ENCODE results near the gene PROM2. TPM values are rescaled to one million over a fixed set of nuclear protein-coding genes. Genes with fewer than 3 reads are reported as not detected.

The PROM2 gene
- total RNA-seq, 1 donor from 2014 or later: 22.1 TPM

DNA sequence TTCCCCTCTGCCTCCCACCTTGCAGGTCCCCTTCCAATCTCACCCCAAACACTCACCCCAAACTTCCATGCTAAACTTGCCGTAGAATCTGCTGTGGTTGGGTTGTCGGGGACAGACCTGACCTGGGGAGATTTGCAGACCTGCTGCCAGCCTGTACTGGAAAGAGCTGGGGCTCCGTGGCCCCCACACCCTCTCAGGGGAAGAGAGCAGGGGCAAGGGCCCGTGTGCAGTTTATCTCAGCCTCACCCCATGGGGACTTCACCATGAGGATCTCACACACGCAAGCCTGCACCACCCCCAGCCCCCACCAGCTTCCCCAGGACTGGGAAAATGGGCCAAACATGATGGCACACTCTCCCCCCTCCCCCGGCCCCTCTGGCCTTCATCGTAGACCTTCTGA lies 53.6 kb downstream of the PROM2 start:
- TF ChIP-seq, protein P1, sequence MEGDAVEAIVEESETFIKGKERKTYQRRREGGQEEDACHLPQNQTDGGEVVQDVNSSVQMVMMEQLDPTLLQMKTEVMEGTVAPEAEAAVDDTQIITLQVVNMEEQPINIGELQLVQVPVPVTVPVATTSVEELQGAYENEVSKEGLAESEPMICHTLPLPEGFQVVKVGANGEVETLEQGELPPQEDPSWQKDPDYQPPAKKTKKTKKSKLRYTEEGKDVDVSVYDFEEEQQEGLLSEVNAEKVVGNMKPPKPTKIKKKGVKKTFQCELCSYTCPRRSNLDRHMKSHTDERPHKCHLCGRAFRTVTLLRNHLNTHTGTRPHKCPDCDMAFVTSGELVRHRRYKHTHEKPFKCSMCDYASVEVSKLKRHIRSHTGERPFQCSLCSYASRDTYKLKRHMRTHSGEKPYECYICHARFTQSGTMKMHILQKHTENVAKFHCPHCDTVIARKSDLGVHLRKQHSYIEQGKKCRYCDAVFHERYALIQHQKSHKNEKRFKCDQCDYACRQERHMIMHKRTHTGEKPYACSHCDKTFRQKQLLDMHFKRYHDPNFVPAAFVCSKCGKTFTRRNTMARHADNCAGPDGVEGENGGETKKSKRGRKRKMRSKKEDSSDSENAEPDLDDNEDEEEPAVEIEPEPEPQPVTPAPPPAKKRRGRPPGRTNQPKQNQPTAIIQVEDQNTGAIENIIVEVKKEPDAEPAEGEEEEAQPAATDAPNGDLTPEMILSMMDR (IDR thresholded peaks at IDR 0.05; ENCODE audit: unreplicated experiment): no peak
- H3K27ac Mint-ChIP-seq: no peak overlapping the region
- H3K4me1 Mint-ChIP-seq: peaks cover 12% of the 10 kb centered on the region
- no peaks in the 10 kb centered on the region for H3K36me3 Mint-ChIP-seq
- no peak overlapping the region for H3K4me3 Mint-ChIP-seq
- no peaks in the 10 kb centered on the region for H3K27me3 Mint-ChIP-seq (ENCODE audit: low read depth)
- DNase-seq (ENCODE audit: low spot score in 2 of 2, unreplicated experiment in 2 of 2): no peak
- no peaks in the 10 kb centered on the region for H3K9me3 Mint-ChIP-seq

DNA sequence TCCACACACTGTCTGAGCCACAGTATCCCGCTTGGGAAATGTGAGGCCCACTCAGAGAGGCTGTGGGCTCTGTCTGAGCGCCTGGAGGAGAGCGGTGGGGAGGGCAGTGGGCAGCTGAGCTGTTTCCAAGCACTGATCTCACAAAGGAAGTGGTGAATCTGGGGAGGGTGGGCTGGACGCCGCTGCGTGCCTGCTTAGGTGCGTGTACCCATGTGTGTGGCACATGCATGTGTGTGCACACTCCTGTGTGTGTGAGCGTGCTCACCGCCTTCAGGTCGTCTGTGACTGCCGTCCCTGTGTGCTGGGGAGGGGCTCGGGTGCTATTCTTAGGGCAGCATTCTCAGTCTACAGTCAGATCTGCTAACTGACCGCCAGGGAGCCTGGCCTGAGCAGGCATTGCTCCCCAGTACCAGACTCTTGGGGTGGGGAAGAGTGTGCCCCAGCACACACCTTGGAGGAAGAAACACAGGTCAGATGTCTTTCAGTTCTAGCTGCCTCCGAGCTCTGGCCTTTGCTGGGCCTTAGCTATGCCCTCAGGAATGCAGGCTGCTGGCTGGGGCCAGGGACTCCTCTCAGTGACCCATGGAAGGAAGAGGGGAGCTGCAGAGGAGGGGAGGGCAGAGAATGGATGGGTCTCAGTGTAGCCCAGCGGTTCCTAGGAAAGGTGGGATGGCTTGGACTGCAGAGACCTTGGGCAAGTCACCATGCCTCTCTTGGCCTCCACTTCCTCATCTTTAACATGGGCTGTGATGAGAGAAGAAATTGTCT lies 54.3 kb downstream of the PROM2 start:
- no peak overlapping the region for H3K4me3 Mint-ChIP-seq
- TF ChIP-seq, protein P1 (IDR thresholded peaks at IDR 0.05; ENCODE audit: unreplicated experiment): no peak
- no peak overlapping the region for H3K27ac Mint-ChIP-seq
- H3K4me1 Mint-ChIP-seq: peaks cover 16% of the 10 kb centered on the region
- H3K27me3 Mint-ChIP-seq (ENCODE audit: low read depth): no peaks in the 10 kb centered on the region
- H3K9me3 Mint-ChIP-seq: no peaks in the 10 kb centered on the region
- H3K36me3 Mint-ChIP-seq: no peaks in the 10 kb centered on the region
- DNase-seq (ENCODE audit: low spot score in 2 of 2, unreplicated experiment in 2 of 2): no peak

DNA sequence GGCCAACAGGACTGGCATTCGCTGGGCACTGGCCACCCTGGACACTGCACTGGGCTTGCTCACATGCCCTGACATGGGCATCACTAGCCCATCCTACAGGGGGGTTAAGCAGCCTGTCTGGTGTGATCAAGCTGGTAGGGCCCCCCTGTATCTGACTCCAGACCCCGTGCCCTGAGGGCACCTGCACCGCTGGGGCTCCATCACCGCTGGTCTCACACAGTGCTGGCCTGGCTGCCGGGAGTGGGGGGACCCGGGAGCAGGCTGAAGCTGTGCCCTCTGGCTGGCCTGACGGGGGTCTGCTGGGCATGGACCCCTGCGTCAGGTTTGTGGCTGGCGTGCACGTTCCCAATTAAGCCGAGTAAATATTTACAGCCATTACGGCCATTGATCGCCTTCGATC lies 55.2 kb downstream of the PROM2 start:
- H3K27me3 Mint-ChIP-seq (ENCODE audit: low read depth): no peaks in the 10 kb centered on the region

DNA sequence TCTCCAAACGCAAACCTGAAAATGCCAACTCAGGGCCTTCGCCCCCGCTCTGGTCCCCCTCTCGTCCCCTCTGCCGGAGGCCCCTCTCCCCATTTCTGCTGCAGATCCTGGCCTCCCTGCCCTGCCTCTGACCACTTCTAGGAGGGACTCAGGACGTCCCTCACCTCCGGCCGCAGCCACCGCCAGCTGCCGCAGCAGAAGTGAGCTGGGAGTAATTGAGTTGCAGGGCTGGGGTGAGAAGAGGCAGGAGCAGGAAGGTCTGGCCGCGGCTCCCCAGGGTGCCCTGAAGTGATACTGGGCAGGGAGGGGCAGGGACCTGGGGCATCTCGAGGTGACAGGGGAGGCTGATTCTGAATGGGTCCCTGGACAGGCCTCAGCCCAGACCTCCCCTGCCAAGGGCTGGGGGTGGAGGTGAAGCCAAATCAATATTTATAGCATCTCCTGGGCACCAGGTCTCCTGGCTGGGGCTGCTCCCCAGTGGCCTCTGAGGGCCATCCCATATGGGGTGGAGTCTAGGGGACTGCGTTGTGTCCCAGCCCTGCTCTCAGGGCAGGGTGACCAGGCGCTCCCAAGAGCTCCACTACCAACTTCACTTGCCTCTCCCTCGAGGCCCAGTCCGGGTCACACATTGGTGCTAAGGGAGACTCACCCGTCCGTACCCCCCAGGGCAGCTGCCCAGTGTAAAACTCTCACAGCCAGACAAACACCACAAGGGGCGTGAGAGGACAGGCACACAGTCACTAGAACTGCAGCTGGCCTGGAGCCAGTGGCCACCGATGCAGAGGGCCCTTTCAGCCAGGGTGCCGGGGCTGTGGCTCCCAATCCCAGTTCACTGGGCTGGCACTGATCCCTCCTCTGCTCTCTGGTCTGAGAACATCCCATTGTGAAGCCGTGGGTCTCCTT lies 55.9 kb downstream of the PROM2 start:
- TF ChIP-seq, protein P1 (IDR thresholded peaks at IDR 0.05; ENCODE audit: unreplicated experiment): no peak
- Mint-ChIP-seq H3K9me3 (no peaks in the 10 kb centered on the region), H3K4me1 (peaks cover 26% of the 10 kb centered on the region), H3K27me3 (ENCODE audit: low read depth) (no peaks in the 10 kb centered on the region), H3K27ac (peak overlapping the region; percentile 15), H3K36me3 (no peaks in the 10 kb centered on the region), H3K4me3 (no peak overlapping the region)
- DNase-seq (ENCODE audit: low spot score in 2 of 2, unreplicated experiment in 2 of 2): no peak

More for the DNA sequence above, 55.2 kb downstream of the PROM2 start:
- no peak for DNase-seq (ENCODE audit: low spot score in 2 of 2, unreplicated experiment in 2 of 2)
- Mint-ChIP-seq H3K27ac (no peak overlapping the region), H3K4me3 (no peak overlapping the region), H3K36me3 (no peaks in the 10 kb centered on the region), H3K9me3 (no peaks in the 10 kb centered on the region), H3K4me1 (peaks cover 25% of the 10 kb centered on the region)
- TF ChIP-seq, protein P1 (IDR thresholded peaks at IDR 0.05; ENCODE audit: unreplicated experiment): no peak

DNA sequence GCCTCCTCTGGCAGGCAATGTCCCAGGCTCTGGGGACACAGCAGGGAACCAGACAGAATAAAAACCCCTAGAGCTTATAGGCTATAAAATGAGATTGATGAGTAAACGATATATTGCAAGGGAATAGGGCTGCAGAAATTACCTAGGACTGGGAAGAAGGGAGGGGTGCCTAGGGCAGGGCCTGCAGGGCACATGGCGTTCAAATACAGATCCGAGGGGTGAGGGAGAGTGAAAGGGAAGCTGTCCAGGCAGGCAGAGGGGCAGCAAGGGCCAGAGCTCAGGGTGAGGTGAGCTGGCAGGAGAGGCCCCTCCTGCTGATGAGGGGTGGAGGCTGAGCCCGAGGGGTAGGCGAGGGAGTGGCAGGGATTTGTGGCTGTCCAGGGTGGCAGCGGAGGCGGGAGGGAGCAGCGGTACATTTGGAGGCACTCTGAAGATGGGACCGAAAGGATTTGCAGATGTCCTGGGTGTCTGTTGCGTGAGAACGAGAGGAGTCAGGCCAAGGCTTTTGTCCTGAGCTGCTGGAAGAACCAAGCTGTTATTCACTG lies 56.6 kb downstream of the PROM2 start:
- Mint-ChIP-seq H3K4me3 (no peak overlapping the region), H3K27me3 (ENCODE audit: low read depth) (peaks cover under 1% of the 10 kb centered on the region), H3K4me1 (peaks cover 26% of the 10 kb centered on the region), H3K9me3 (peaks cover 6% of the 10 kb centered on the region), H3K36me3 (no peaks in the 10 kb centered on the region), H3K27ac (peak overlapping the region; percentile 15)
- TF ChIP-seq, protein P1 (IDR thresholded peaks at IDR 0.05; ENCODE audit: unreplicated experiment): no peak
- DNase-seq (ENCODE audit: low spot score in 2 of 2, unreplicated experiment in 2 of 2): no peak
